22Rv1 (cell line): Measurements from ENCODE around the gene RAD21L1.

Experiments
- CTCF ChIP-seq: fragments of 450-650 bp; IDR thresholded peaks from 2 replicates; pipeline ENCODE4 v1.5.1; 2017; ENCODE audit warnings: mild to moderate bottlenecking
- ZFX ChIP-seq: fragments of 450-650 bp; IDR thresholded peaks from 2 replicates; pipeline ENCODE4 v1.6.1; 2017; ENCODE audit warnings: antibody characterized with exemption, borderline replicate concordance

- TF ChIP-seq CTCF = no peak
- TF ChIP-seq ZFX = no peak
These were observed 44.9 kb upstream of the RAD21L1 start for GRCh38 chr20:1180949-1181348.
